ENCODE data around the gene STAB1.

DNA sequence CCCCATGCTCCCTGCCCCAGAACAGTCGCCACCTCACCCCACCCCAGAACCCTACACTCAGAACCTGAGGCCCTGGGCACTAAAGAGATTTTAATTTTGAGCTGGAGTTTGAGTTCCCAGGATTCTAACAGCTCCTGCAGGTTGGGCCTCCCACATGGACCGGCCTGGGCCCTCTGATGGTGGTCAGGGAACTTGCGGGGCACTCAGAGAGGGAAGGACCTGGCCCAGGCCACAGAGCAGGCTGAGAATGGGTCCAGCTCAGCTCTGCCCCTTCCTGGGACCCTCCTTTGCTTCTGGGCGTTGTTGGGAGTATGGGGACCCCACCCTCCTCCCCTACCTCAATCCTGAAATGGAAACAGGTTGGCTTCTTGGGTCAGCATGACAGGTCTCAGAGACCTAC is 49.1 kb upstream of the STAB1 start:
- TF ChIP-seq POLR2A (IDR thresholded peaks at IDR 0.05) = no peak
- TF ChIP-seq, protein P1, sequence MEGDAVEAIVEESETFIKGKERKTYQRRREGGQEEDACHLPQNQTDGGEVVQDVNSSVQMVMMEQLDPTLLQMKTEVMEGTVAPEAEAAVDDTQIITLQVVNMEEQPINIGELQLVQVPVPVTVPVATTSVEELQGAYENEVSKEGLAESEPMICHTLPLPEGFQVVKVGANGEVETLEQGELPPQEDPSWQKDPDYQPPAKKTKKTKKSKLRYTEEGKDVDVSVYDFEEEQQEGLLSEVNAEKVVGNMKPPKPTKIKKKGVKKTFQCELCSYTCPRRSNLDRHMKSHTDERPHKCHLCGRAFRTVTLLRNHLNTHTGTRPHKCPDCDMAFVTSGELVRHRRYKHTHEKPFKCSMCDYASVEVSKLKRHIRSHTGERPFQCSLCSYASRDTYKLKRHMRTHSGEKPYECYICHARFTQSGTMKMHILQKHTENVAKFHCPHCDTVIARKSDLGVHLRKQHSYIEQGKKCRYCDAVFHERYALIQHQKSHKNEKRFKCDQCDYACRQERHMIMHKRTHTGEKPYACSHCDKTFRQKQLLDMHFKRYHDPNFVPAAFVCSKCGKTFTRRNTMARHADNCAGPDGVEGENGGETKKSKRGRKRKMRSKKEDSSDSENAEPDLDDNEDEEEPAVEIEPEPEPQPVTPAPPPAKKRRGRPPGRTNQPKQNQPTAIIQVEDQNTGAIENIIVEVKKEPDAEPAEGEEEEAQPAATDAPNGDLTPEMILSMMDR (IDR thresholded peaks at IDR 0.05 in 4 of 5, conservative IDR thresholded peaks at IDR 0.05 in 1 of 5) = no peak

Data from gastrocnemius medialis (tissue), 4 donors.